NCI-H1092 (cell line): ENCODE results near the gene MBD5.

Source experiments
- DNase-seq: peaks from one replicate; lab custom pipeline; 2025; lab: John Stamatoyannopoulos, UW

The MBD5 gene

GRCh38 chr2:148548716-148549400, 528.0 kb downstream of the MBD5 start:
- no peak for DNase-seq

DNA sequence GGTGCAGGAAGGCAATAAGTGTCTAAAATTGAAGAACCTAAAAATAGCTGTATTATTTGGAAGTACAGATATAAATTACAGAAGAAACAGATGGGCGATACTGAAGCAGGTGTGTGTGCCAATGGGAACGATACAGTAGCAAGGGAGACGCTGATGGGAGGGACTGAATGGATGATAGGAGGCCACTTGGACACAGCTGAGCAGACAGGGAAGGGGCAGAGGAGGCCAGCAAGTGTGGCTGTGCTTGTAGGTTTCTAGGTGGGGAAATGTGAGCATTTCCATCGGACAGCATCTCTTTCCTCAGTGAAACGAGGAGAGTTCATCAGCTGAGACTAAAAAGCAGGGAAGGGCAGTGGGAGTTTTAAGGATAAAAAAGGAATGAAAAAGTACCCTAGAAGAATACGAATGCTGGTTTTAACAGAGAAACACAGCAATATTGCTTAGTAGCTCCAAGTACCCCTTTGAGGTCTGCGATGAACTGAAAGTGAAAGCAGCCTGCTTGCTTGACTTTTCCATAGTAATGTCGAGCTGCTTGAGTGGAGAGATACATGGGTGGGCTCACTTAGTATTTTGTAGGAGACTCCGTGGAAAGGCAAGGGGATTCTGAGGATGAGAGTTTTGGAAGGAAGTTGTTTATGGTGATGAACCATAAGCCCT, 531.9 kb downstream of the MBD5 start:
- peak; percentile 55 for DNase-seq

- no peak for DNase-seq
Measured at GRCh38 chr2:148553332-148553887, 532.5 kb downstream of the MBD5 start.

DNA sequence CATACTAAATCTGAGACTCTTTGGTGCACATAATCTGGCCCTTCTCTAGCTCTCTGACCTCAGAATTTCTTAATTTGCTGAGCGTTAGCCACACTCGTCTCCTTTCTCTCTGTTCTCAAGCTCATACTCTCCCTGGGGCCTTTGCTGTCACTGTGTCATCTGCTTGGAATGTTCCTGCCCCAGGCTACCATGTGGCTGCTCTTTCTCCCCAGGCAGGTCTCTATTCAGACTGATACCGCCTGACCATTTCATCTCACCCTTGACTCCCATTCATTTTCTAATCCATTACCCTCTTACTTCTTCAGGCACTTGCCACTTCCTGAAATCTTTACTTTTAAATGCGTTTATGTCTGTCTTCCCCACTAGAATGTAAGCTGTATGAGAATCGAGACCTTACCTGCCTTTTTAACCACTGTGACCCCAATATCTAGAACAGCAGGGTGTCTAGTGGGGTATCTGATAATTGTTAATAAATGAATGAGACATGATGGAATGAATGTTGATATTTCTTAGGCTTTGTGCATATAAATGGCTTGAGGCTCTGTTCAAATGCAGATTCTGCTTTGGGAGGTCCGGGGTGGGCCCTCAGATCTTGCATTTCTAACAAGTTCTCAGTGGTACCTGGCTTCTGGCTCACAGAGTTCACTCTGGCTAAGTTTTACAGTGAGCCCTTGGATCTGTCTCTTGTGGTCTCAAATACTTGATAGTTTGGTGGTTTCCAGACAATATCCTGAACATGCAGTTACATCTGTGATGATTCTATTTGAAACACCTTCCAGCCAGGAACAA, 533.8 kb downstream of the MBD5 start:
- DNase-seq, result no peak

GRCh38 chr2:148555622-148556294, 534.9 kb downstream of the MBD5 start:
- DNase-seq, result no peak

DNA sequence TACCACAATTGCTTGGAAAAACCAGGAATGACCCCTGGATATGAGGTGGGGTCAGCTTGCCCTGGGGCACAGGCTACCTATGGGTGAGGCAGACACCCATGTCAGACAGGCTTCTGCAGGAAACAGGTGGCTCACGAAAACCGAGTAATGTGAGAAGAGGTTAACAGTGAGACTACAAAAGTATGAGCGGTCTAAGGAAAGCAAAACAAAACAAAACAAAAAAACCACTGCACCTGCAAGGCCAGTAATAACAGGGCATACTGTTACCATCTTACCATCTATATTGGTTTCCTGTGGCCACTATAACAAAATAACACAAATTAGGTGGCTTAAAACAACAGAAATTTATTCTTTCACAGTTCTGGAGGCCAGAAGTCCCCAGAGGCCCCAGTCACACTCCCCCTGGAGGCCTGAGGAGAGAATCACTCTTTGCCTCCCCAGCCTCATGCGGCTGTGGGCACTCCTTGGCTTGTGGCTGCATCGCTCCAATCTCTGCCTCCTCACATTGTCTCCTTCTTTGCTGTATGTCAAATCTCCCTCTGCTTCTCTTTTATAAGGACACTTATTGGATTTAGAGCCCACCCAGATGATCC, 537.0 kb downstream of the MBD5 start:
- no peak for DNase-seq

GRCh38 chr2:148560496-148560895, 539.6 kb downstream of the MBD5 start:
- no peak for DNase-seq

GRCh38 chr2:148561389-148561788, 540.5 kb downstream of the MBD5 start:
- no peak for DNase-seq

DNA sequence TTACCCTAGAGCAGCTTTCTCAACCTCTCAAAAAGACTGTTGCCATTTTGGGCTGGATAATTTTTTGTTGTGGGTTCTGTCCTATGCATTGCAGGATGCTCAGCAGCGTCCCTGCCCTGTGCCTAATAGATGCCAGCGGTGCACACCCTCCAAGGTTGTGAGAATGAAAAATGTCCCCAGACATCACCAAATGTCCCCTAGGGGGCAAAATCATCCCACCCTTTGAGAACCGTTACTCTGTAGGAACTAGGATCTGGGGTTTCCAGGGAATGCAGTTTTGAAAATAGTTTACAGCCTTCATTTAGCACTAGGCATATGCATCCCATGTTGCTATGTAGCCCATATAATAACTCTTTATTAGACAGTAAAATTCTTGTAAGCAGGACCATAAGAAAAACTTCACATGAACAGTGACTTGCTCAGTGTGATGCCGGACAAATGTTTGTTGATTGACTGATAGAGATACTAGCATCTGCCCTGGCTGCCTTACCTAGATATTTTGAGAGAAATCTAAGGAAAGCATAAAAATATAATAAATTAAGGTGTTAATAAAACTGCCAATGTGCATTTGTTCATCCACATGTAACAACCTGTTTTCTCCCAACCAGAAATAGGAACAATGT, 544.5 kb downstream of the MBD5 start:
- DNase-seq, result no peak
